ENCODE results near the gene THBD. TPM values are rescaled to one million over a fixed set of nuclear protein-coding genes. Genes with fewer than 3 reads are reported as not detected.

THBD gene
- polyA plus RNA-seq, 1 experiment = 0.04 TPM

DNA sequence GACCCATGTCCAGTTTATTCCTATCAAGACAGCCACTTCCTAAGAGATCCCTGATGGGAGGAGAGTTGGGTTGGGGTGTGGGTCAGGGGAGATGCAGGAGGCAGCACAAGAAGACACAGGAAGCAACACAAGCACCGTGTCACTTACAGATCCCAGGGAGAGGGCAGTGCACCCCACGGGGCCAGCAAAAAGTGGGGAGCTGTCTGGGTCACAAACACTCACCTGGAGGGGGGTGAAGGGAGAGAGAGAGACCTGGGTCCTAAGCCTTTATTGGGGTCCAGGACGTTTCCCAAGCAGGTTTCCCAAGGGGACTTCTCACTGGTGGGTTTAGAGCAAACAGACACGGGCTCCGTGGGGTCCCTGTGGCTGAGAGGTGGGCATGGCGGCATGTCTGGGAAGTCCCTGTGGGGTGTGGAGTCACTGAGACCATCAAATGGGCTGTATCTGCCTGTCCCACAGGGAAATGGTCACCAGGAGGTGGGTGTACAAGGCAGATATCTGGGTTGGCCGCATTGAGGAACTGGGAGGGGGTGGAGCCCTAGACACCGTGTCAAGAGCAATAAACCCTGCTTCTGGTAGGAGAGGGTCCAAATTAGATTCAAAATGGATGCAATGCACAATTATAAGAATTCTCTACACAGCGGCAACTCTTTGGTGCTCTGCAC, 38.2 kb upstream of the THBD start:
- H3K36me3 ChIP-seq (ENCODE audit: control insufficient read depth, insufficient read depth, low read length) = no peaks in the 10 kb centered on the region
- CTCF ChIA-PET = no interaction called here
- POLR2A ChIA-PET = no interaction called here

DNA sequence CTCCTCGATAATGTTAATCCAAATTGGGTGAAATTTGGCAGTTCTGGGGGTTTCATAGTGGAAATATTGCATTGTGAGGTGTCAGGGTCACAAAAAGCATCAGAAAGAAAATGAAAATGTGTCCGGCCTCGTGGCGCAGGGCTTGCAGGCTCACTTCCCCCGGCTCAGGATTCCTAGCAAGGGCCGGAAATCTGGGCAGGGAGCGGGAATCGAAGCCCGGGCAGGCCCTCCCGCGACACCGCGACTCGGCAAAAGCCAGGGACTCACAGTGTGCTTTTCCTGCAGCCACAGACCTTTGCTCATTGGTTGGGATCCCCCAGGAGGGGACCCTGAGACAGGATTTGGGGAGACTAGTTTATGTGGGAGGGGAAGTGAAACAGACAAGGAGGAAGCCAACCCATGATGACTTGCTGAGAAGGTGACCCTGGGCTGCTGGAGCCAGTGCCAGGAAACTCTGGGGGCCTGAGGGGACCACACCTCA, 37.5 kb upstream of the THBD start:
- DNase-seq (ENCODE audit: low read depth) = no peak
- POLR2A ChIA-PET = no interaction called here
- Histone ChIP-seq H3K4me3 (ENCODE audit: low read depth, low read length) (no peak overlapping the region), H3K36me3 (ENCODE audit: control insufficient read depth, insufficient read depth, low read length) (no peaks in the 10 kb centered on the region), H3K27me3 (ENCODE audit: control insufficient read depth, insufficient read depth, low read length) (no peaks in the 10 kb centered on the region)
- TF ChIP-seq, protein P1, sequence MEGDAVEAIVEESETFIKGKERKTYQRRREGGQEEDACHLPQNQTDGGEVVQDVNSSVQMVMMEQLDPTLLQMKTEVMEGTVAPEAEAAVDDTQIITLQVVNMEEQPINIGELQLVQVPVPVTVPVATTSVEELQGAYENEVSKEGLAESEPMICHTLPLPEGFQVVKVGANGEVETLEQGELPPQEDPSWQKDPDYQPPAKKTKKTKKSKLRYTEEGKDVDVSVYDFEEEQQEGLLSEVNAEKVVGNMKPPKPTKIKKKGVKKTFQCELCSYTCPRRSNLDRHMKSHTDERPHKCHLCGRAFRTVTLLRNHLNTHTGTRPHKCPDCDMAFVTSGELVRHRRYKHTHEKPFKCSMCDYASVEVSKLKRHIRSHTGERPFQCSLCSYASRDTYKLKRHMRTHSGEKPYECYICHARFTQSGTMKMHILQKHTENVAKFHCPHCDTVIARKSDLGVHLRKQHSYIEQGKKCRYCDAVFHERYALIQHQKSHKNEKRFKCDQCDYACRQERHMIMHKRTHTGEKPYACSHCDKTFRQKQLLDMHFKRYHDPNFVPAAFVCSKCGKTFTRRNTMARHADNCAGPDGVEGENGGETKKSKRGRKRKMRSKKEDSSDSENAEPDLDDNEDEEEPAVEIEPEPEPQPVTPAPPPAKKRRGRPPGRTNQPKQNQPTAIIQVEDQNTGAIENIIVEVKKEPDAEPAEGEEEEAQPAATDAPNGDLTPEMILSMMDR (IDR thresholded peaks at IDR 0.05; ENCODE audit: insufficient read depth, low read depth, low read length) = no peak
- CTCF ChIA-PET = interaction anchor here (1.0 kb wide), 1 partner anchor 24 kb away, joined by 4 read pairs; no protein-coding TSS in a partner anchor

More for the DNA sequence above, 38.2 kb upstream of the THBD start:
- TF ChIP-seq, protein P1 (IDR thresholded peaks at IDR 0.05; ENCODE audit: insufficient read depth, low read depth, low read length) = no peak
- no peaks in the 10 kb centered on the region for H3K27me3 ChIP-seq (ENCODE audit: control insufficient read depth, insufficient read depth, low read length)
- H3K4me3 ChIP-seq (ENCODE audit: low read depth, low read length) = no peak overlapping the region
- no peak for DNase-seq (ENCODE audit: low read depth)

DNA sequence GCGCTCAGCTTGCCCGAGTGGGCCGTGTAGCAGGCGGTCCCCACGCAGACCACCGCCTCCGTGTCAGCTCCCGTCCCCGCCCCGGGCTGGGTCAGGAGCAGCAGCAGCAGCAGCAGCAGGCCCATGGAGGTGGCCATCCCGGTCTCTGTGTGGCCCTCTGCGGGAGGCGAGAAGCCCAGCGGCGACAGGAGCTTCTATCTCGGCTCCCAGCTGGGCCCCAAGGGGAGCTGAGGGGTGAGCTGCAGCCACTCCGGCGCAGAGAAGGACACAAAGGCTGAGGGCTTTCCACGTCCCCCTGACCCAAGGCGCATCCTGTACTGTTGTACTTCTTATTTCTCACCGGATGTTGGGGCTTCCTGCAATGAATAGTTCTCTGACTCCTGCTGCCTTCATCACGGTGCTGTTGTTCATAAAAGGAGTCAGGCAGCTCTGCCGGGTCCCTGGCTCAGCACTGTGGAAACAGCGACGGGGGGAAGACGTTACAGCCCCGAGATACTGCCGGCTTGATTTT, 36.6 kb upstream of the THBD start, which contains the start of gene CD93:
Gene CD93 (minus strand): TSS at position 269 of the 511 bp plus-strand sequence. CDS start 132 bp downstream, at position 137.
- no peak for DNase-seq (ENCODE audit: low read depth)
- Histone ChIP-seq H3K4me3 (ENCODE audit: low read depth, low read length) (no peak within 1 kb of the TSS), H3K27me3 (ENCODE audit: control insufficient read depth, insufficient read depth, low read length) (no peaks in the 10 kb centered on the region), H3K36me3 (ENCODE audit: control insufficient read depth, insufficient read depth, low read length) (no peaks in the 10 kb centered on the region)
- POLR2A ChIA-PET = no interaction called here
- CTCF ChIA-PET = interaction anchor here (1.0 kb wide), 1 partner anchor 23 kb away, joined by 4 read pairs; no protein-coding TSS in a partner anchor
- TF ChIP-seq, protein P1 (IDR thresholded peaks at IDR 0.05; ENCODE audit: insufficient read depth, low read depth, low read length) = no peak

DNA sequence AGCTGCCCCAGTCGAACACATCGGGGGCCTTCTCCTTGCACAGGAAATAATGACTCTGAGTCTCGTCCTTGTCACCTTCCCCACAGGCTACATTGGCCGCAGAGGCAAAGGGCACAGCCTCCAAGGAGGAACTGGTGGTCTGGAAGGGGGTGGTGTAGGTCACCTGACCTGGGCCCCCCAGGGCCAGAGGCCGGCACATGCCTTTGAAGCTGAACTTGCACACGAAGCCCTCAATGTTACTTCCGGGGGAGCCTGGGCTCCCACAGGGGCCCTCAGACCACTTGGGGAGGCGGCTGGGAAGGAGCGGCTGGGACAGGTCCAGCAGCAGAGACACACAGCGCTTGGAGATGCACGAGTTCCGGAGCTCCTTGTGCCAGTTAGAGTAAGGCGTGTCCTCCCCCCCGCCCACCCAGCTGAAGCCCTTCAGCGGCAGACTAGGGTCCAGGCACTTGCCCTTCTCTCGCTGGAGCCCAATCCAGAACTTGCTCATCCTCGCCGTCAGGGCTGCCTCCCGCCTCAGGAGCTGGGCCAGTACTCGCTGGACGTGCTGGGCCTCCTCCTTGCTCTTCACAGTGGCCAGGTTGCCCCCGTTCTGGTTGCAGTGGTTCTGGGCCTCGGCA, 36.1 kb upstream of the THBD start:
- Histone ChIP-seq H3K4me3 (ENCODE audit: low read depth, low read length) (no peak overlapping the region), H3K36me3 (ENCODE audit: control insufficient read depth, insufficient read depth, low read length) (no peaks in the 10 kb centered on the region), H3K27me3 (ENCODE audit: control insufficient read depth, insufficient read depth, low read length) (no peaks in the 10 kb centered on the region)
- CTCF ChIA-PET = no interaction called here
- POLR2A ChIA-PET = no interaction called here
- TF ChIP-seq, protein P1 (IDR thresholded peaks at IDR 0.05; ENCODE audit: insufficient read depth, low read depth, low read length) = no peak
- no peak for DNase-seq (ENCODE audit: low read depth)

DNA sequence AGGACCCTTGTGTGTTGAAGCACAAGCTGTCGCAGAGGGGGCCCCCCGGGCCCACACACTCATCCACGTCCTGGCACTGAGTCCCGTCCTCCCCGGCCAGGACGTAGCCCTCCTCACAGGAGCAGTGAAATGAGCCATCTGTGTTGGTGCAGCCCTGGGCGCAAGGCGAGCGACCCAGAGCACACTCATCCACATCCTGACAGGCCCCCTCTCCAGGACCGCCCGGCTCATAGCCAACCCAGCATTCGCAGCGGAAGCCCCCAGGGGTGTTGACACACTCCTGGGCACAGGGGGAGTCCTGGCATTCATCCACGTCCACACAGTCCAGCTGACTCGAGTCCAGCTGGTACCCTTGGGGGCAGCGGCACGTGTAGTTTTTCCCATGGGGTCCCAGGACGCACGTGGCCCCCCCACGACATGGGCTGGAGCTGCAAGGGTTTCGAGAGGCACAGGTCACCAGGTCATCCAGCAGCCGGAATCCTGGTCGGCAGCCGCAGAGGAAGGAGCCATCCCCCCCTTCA, 35.4 kb upstream of the THBD start:
- H3K4me3 ChIP-seq (ENCODE audit: low read depth, low read length) = no peak overlapping the region
- no peaks in the 10 kb centered on the region for H3K27me3 ChIP-seq (ENCODE audit: control insufficient read depth, insufficient read depth, low read length)
- ChIA-PET POLR2A (no interaction called here), CTCF (no interaction called here)
- H3K36me3 ChIP-seq (ENCODE audit: control insufficient read depth, insufficient read depth, low read length) = no peaks in the 10 kb centered on the region
- no peak for DNase-seq (ENCODE audit: low read depth)
- TF ChIP-seq, protein P1 (IDR thresholded peaks at IDR 0.05; ENCODE audit: insufficient read depth, low read depth, low read length) = no peak
